Cardiac muscle cell (in vitro differentiated cells and primary cell): Measurements from ENCODE around the gene FADS1. TPM values are rescaled to one million over a fixed set of nuclear protein-coding genes. Genes with fewer than 3 reads are reported as not detected.
A peak's percentile ranks its signal among the peaks of the same experiment; 100 is the strongest.

Experiments
- DNase-seq, 2 donors: peaks; one replicate each; pipeline versions ENCODE4 v3.0.0 to v3.0.0-alpha.2; 2010 to 2017; ENCODE audit warnings: low read depth in 1 of 2, low spot score in 1 of 2
- H3K27ac ChIP-seq: fragments of 200-600 bp; sonication (generic); 2 replicates; pipeline ENCODE4 v1.5.1; 2016
- H3K27me3 ChIP-seq: fragments of 200-600 bp; sonication (generic); 2 replicates; pipeline ENCODE4 v1.6.0; 2016; ENCODE audit warnings: control low read depth
- H3K36me3 ChIP-seq: fragments of 200-600 bp; sonication (generic); 2 replicates; pipeline ENCODE4 v1.5.1; 2016; ENCODE audit warnings: control low read depth
- H3K4me1 ChIP-seq: fragments of 200-600 bp; sonication (generic); 2 replicates; pipeline ENCODE4 v1.8.1; 2017; ENCODE audit warnings: low read depth, mild to moderate bottlenecking, mixed run types
- H3K4me3 ChIP-seq: fragments of 200-600 bp; sonication (generic); 2 replicates; pipeline ENCODE4 v1.5.1; 2016; ENCODE audit warnings: mild to moderate bottlenecking
- H3K9me3 ChIP-seq: fragments of 200-600 bp; sonication (generic); 2 replicates; pipeline ENCODE4 v1.5.1; 2017; ENCODE audit warnings: low read depth, mild to moderate bottlenecking, control low read depth
- polyA plus RNA-seq: library from polyadenylated mRNA; unstranded; fragments of >200 nt; fragmentation: Nextera tagmentation; extraction: Ambion mirVana; gene quantifications from 2 replicates; pipeline ENCODE4 v1.2.1, GENCODE V29; 2016
- total RNA-seq: library from RNA; depleted of rRNA; stranded (reverse); fragments of >200 nt; gene quantifications from 2 replicates; pipeline ENCODE4 v1.2.3, GENCODE V29; 2016
- TF ChIP-seq, protein P1 (sequence below): IDR thresholded peaks from 2 replicates; pipeline ENCODE4 v1.5.1; 2012; ENCODE audit warnings: low read depth, mild to moderate bottlenecking, low read length

Gene FADS1
- total and polyA plus RNA-seq, 2 experiments from 2014 or later, result 114 to 249 TPM

DNA sequence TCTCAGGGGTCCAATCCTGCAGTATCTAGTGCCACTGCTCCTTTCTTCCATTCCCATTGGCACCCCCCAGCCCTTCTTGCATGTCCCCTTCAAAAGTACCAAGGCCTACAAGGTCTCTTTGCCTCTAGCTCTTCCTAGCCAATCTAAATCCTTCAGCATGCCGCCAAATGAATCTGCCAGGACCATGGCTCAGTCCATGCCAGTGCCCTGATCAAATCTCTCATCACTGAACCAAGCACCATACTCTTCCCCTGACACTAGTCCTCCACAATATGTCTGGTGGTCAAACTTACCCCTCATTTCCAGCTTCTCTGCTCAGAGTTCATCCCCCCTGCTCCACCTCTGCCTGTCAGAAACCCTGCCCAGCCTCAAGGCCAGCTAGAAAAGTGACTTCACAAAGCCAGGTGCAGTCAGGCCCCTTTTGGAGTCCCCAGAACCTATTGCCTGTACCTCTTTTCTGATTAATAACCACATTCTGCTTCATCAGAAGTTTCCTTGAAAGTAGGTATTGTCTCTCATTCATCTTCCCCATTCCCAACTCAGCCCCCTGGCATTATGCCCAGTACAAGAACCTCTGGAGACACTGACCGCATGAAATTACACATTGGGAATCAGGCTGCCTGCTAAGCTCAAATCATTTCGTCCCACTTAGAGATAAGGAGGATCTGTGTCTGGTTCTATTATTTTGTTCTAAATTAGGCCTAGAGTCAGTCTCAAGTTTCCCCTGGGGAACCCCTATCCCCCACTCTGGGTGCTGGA lies 12.7 kb downstream of the FADS1 start:
- Histone ChIP-seq H3K4me1 (no peaks in the 10 kb centered on the region), H3K27me3 (no peaks in the 10 kb centered on the region), H3K27ac (no peak overlapping the region), H3K9me3 (no peaks in the 10 kb centered on the region), H3K36me3 (peaks cover 51% of the 10 kb centered on the region), H3K4me3 (no peak overlapping the region)
- DNase-seq, result peak in 1 of 2 donors; percentile 82
- TF ChIP-seq, protein P1, sequence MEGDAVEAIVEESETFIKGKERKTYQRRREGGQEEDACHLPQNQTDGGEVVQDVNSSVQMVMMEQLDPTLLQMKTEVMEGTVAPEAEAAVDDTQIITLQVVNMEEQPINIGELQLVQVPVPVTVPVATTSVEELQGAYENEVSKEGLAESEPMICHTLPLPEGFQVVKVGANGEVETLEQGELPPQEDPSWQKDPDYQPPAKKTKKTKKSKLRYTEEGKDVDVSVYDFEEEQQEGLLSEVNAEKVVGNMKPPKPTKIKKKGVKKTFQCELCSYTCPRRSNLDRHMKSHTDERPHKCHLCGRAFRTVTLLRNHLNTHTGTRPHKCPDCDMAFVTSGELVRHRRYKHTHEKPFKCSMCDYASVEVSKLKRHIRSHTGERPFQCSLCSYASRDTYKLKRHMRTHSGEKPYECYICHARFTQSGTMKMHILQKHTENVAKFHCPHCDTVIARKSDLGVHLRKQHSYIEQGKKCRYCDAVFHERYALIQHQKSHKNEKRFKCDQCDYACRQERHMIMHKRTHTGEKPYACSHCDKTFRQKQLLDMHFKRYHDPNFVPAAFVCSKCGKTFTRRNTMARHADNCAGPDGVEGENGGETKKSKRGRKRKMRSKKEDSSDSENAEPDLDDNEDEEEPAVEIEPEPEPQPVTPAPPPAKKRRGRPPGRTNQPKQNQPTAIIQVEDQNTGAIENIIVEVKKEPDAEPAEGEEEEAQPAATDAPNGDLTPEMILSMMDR, result no peak

DNA sequence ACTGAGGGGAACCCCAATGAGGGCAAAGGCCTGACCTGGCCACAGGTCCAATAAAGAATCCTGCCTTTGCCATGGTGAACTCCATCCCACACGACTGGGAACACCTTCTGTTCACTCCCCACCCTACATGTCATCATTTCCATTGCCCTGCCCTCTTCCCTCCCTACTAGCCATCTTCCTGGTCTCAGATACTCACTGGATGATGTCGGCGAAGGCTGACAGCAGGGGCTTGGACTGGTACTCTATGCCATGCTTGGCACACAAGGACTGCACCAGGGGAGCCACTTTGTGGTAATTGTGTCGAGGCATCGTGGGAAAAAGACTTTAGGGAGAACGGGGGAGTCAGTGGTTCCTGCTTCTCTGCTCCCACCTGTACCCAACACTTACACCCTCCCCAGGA lies 14.2 kb downstream of the FADS1 start:
- Histone ChIP-seq H3K4me3 (no peak overlapping the region), H3K36me3 (peaks cover 44% of the 10 kb centered on the region), H3K27ac (no peak overlapping the region), H3K9me3 (no peaks in the 10 kb centered on the region), H3K27me3 (no peaks in the 10 kb centered on the region), H3K4me1 (no peaks in the 10 kb centered on the region)
- DNase-seq, result no peak
- TF ChIP-seq, protein P1, result no peak

DNA sequence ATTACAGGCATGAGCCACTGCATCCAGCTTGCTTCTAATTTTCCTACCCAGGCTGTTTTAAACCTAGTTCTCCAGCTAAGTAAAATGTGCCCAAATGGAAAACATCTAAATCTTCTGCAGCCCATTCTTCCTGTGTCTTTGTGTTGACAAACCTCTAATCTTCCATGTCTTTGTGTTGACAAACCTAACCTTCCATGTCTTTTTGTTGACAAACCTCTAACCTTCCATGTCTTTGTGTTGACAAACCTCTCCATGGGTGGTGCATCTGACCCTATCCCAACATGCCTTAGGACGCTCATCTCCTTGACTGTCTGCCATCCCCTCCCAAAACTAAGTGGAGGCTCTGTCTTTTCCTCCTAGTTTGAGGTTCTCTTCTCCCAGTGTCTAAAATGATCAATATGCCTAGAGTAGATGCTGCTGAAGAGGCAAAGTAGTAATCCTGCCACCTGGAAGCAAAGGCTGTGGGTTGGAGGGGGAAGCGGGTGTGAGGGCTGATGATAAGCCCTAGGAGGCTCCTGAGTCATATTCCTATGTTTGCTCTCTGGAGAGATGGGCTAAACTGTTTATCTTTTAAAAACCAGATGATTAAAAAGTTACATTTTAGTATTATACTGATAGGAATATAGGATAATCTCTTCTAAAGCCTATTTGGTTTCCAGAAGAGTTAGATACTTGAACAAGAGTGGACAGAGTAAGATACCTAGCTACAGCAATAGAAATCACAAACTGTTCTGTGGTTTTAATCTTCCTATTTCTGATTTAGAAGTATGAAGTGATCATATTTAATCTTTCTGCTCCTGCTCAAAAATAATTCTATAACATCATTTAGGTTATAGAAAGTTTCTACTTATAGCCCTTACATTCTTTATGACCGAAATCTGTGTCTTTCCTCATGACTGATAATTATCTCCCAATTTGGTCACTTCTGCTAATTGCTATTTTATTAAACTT lies 16.2 kb downstream of the FADS1 start:
- Histone ChIP-seq H3K4me1 (no peaks in the 10 kb centered on the region), H3K27ac (no peak overlapping the region), H3K9me3 (no peaks in the 10 kb centered on the region), H3K4me3 (no peak overlapping the region), H3K36me3 (peaks cover 36% of the 10 kb centered on the region), H3K27me3 (no peaks in the 10 kb centered on the region)
- no peak for DNase-seq
- TF ChIP-seq, protein P1, result no peak

DNA sequence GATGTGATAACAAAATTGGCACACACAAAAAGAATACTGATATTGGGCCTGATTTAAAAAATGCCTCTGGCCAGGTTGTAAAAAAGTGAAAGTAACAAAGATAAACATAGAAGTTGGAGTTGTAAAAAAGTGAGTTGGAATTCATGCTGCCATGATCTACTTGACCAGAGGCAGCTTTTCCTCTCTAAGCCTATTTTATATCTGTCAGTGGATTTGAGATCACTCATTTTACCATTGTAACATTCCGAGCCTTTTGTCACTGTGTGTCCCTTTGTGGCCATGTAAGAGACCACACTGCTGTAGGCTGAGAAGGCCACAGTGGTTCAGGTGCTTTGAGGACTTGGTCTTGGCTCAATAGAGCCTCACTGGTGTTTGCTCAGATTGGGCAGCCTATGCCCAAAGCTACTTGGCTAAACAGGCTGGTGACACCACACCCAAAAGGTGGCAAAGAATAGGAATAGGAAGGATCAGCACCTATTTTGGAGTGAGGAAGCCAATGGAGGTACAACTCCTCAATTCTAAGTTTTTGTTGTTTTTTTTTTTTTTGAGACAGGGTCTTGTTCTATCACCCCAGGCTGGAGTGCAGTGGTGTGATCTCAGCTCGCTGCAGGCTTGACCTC lies 17.0 kb downstream of the FADS1 start:
- DNase-seq, result no peak
- H3K9me3 ChIP-seq, result no peaks in the 10 kb centered on the region
- H3K36me3 ChIP-seq, result peaks cover 31% of the 10 kb centered on the region
- peak overlapping the region; percentile 43 for H3K27ac ChIP-seq
- TF ChIP-seq, protein P1, result no peak
- H3K27me3 ChIP-seq, result no peaks in the 10 kb centered on the region
- H3K4me1 ChIP-seq, result no peaks in the 10 kb centered on the region
- no peak overlapping the region for H3K4me3 ChIP-seq

DNA sequence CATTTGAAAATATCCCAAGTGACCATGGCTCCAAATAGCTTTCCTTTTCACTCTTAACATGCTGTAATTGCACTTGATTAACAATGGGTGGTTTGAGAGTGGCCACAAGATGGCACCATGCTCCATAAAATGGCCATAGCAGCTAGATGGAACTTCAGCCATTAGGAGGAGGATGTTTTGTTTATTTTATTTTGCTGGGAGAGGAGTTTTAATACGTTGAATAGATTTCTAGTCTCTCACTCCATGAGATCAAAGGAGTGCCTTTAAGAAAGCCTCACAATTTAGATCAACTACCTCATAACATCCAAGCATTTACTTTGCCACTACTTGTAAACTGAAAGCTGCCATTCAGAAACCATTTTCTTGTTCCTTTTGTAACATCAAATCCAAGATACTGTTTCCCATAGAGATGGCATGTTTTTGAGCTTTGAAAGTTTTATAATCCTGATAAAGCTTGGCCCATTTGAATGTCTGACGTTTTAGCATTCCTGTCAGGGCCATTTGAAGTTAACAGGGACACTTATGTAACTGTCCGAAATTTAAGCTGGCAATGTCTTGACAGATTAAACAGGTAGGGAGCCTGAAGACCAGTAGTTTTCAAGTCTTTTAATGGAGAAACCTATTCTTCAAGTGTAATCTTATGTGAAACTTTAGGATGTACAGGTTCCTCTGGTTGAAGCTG lies 19.4 kb downstream of the FADS1 start:
- H3K27me3 ChIP-seq, result no peaks in the 10 kb centered on the region
- peaks cover 6% of the 10 kb centered on the region for H3K4me1 ChIP-seq
- H3K4me3 ChIP-seq, result no peak overlapping the region
- peaks cover 11% of the 10 kb centered on the region for H3K36me3 ChIP-seq
- no peak overlapping the region for H3K27ac ChIP-seq
- peak; percentile 79 to 92 for DNase-seq
- TF ChIP-seq, protein P1, result peak; percentile 75
- H3K9me3 ChIP-seq, result no peaks in the 10 kb centered on the region
